ENCODE data around the gene IFNA6. TPM values are rescaled to one million over a fixed set of nuclear protein-coding genes. Genes with fewer than 3 reads are reported as not detected.

Gene IFNA6
- total and polyA plus RNA-seq, 2 donors from 2014 or later, result not detected

GRCh38 chr9:21314152-21314551, 36.5 kb downstream of the IFNA6 start:
- H3K36me3 ChIP-seq (ENCODE audit: control insufficient read depth in 2 of 3, insufficient read depth in 3 of 3, low read length in 3 of 3), result no peaks in the 10 kb centered on the region
- no peak overlapping the region for H3K9ac ChIP-seq (ENCODE audit: low read length in 3 of 3)
- intact Hi-C loops (cut with DNase I), result no loop called here
- no peak overlapping the region for H3K4me3 ChIP-seq (ENCODE audit: low read length in 3 of 3)
- no peak overlapping the region for H3K27ac ChIP-seq (ENCODE audit: low read depth in 2 of 2, low read length in 2 of 2)
- FAIRE-seq (no peak), DNase-seq (no peak)
- H3K4me1 ChIP-seq (ENCODE audit: control insufficient read depth in 2 of 3, insufficient read depth in 2 of 3, low read depth in 1 of 3, low read length in 3 of 3), result no peaks in the 10 kb centered on the region
- H3K9me3 ChIP-seq (ENCODE audit: control insufficient read depth in 2 of 3, insufficient read depth in 1 of 3, low read length in 3 of 3), result no peaks in the 10 kb centered on the region
- H3K27me3 ChIP-seq (ENCODE audit: control insufficient read depth, insufficient read depth, low read length), result no peaks in the 10 kb centered on the region
- TF ChIP-seq CTCF (IDR thresholded peaks at IDR 0.05; ENCODE audit: borderline replicate concordance, extremely low read depth, insufficient read depth), result no peak

DNA sequence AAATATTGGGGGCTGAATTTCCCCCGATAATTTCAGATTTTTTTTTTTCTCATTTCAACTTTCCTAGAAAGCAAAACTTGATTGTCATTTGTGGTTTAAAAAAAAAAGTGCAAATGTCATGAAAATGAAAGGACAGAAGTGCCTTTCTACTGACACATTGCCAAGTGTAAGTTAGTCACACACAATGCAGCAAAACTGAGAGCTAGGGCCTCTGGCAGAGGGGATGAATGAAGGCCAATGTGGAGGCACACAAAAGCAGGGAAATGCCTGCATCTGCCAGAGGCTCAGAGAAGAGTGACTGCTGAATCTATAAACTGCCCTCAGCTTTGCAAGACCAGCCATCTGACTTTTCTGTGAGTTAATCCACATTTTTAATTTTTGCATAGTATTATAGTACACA, 38.8 kb downstream of the IFNA6 start:
- FAIRE-seq (no peak), DNase-seq (no peak)
- H3K27me3 ChIP-seq (ENCODE audit: control insufficient read depth, insufficient read depth, low read length), result no peaks in the 10 kb centered on the region
- H3K36me3 ChIP-seq (ENCODE audit: control insufficient read depth in 2 of 3, insufficient read depth in 3 of 3, low read length in 3 of 3), result no peaks in the 10 kb centered on the region
- no peak for TF ChIP-seq CTCF (IDR thresholded peaks at IDR 0.05; ENCODE audit: borderline replicate concordance, extremely low read depth, insufficient read depth)
- no peaks in the 10 kb centered on the region for H3K4me1 ChIP-seq (ENCODE audit: control insufficient read depth in 2 of 3, insufficient read depth in 2 of 3, low read depth in 1 of 3, low read length in 3 of 3)
- intact Hi-C loops (cut with DNase I), result no loop called here
- H3K4me3 ChIP-seq (ENCODE audit: low read length in 3 of 3), result no peak overlapping the region
- H3K9ac ChIP-seq (ENCODE audit: low read length in 3 of 3), result no peak overlapping the region
- no peak overlapping the region for H3K27ac ChIP-seq (ENCODE audit: low read depth in 2 of 2, low read length in 2 of 2)
- no peaks in the 10 kb centered on the region for H3K9me3 ChIP-seq (ENCODE audit: control insufficient read depth in 2 of 3, insufficient read depth in 1 of 3, low read length in 3 of 3)

DNA sequence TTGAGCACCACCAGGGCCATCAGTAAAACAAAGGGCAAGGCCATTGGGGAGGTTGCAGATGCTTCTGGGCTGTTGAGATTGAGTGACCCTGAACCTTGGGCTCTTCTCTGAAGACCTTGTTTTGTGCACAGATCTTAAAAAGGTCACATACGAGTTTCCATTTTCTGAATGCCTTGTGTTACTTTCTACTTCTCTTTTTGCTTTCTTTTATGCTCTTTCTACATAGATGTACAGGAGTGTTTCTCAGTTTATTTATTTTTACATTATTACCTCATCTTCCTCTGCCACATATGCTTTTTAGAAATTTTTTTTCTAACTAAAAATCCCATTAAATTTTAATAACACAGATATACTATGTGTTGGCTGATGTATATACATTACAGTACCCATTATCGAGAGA, 45.5 kb downstream of the IFNA6 start, which contains the start of gene IFNA5:
Gene IFNA5 (minus strand): TSS at position 101 of the 400 bp plus-strand sequence. CDS start 57 bp downstream, at position 44.
- Histone ChIP-seq H3K4me3 (ENCODE audit: low read length in 3 of 3) (no peak within 1 kb of the TSS), H3K27me3 (ENCODE audit: control insufficient read depth, insufficient read depth, low read length) (no peaks in the 10 kb centered on the region), H3K9ac (ENCODE audit: low read length in 3 of 3) (no peak within 1 kb of the TSS), H3K4me1 (ENCODE audit: control insufficient read depth in 2 of 3, insufficient read depth in 2 of 3, low read depth in 1 of 3, low read length in 3 of 3) (no peaks in the 10 kb centered on the region), H3K36me3 (ENCODE audit: control insufficient read depth in 2 of 3, insufficient read depth in 3 of 3, low read length in 3 of 3) (no peaks in the 10 kb centered on the region), H3K9me3 (ENCODE audit: control insufficient read depth in 2 of 3, insufficient read depth in 1 of 3, low read length in 3 of 3) (no peaks in the 10 kb centered on the region), H3K27ac (ENCODE audit: low read depth in 2 of 2, low read length in 2 of 2) (no peak within 1 kb of the TSS)
- intact Hi-C loops (cut with DNase I), result no loop called here
- TF ChIP-seq CTCF (IDR thresholded peaks at IDR 0.05; ENCODE audit: borderline replicate concordance, extremely low read depth, insufficient read depth), result no peak
- DNase-seq, result no peak
- FAIRE-seq, result no peak

Other genes starting within 250 kb of the IFNA6 start
- not detected for gene IFNW1, start 209.1 kb downstream of the IFNA6 start, total RNA-seq
- not detected for gene IFNW1, start 209.1 kb downstream of the IFNA6 start, polyA plus RNA-seq (ENCODE audit: insufficient read depth, low read depth, low replicate concordance)
- gene IFNA21, start 184.2 kb downstream of the IFNA6 start, total RNA-seq, result not detected
- not detected for gene IFNA21, start 184.2 kb downstream of the IFNA6 start, polyA plus RNA-seq (ENCODE audit: insufficient read depth, low read depth, low replicate concordance)
- gene IFNA4, start 163.3 kb downstream of the IFNA6 start, total RNA-seq, result not detected
- gene IFNA4, start 163.3 kb downstream of the IFNA6 start, polyA plus RNA-seq (ENCODE audit: insufficient read depth, low read depth, low replicate concordance), result not detected
- gene IFNA7, start 148.7 kb downstream of the IFNA6 start, total RNA-seq, result not detected
- not detected for gene IFNA7, start 148.7 kb downstream of the IFNA6 start, polyA plus RNA-seq (ENCODE audit: insufficient read depth, low read depth, low replicate concordance)
- not detected for gene IFNA10, start 143.7 kb downstream of the IFNA6 start, total RNA-seq
- not detected for gene IFNA10, start 143.7 kb downstream of the IFNA6 start, polyA plus RNA-seq (ENCODE audit: insufficient read depth, low read depth, low replicate concordance)
- not detected for gene IFNA16, start 133.6 kb downstream of the IFNA6 start, total RNA-seq
- not detected for gene IFNA16, start 133.6 kb downstream of the IFNA6 start, polyA plus RNA-seq (ENCODE audit: insufficient read depth, low read depth, low replicate concordance)
- gene IFNA17, start 122.7 kb downstream of the IFNA6 start, total RNA-seq, result not detected
- not detected for gene IFNA17, start 122.7 kb downstream of the IFNA6 start, polyA plus RNA-seq (ENCODE audit: insufficient read depth, low read depth, low replicate concordance)
- gene IFNA14, start 110.9 kb downstream of the IFNA6 start, total RNA-seq, result not detected
- not detected for gene IFNA14, start 110.9 kb downstream of the IFNA6 start, polyA plus RNA-seq (ENCODE audit: insufficient read depth, low read depth, low replicate concordance)
- gene IFNA5, start 45.6 kb downstream of the IFNA6 start, total RNA-seq, result not detected
- not detected for gene IFNA5, start 45.6 kb downstream of the IFNA6 start, polyA plus RNA-seq (ENCODE audit: insufficient read depth, low read depth, low replicate concordance)
- gene KLHL9, start 15.5 kb downstream of the IFNA6 start, total RNA-seq, result 30.5 TPM
- 10.4 TPM for gene KLHL9, start 15.5 kb downstream of the IFNA6 start, polyA plus RNA-seq (ENCODE audit: insufficient read depth, low read depth, low replicate concordance)
- gene IFNA13, start 17.2 kb upstream of the IFNA6 start, total RNA-seq, result not detected
- gene IFNA13, start 17.2 kb upstream of the IFNA6 start, polyA plus RNA-seq (ENCODE audit: insufficient read depth, low read depth, low replicate concordance), result not detected
- not detected for gene IFNA2, start 34.5 kb upstream of the IFNA6 start, total RNA-seq
- not detected for gene IFNA2, start 34.5 kb upstream of the IFNA6 start, polyA plus RNA-seq (ENCODE audit: insufficient read depth, low read depth, low replicate concordance)
- gene IFNA8, start 58.2 kb upstream of the IFNA6 start, total RNA-seq, result not detected
- not detected for gene IFNA8, start 58.2 kb upstream of the IFNA6 start, polyA plus RNA-seq (ENCODE audit: insufficient read depth, low read depth, low replicate concordance)
- gene IFNA1, start 89.6 kb upstream of the IFNA6 start, total RNA-seq, result not detected
- not detected for gene IFNA1, start 89.6 kb upstream of the IFNA6 start, polyA plus RNA-seq (ENCODE audit: insufficient read depth, low read depth, low replicate concordance)
- 1.1 TPM for gene IFNE, start 131.4 kb upstream of the IFNA6 start, total RNA-seq
- not detected for gene IFNE, start 131.4 kb upstream of the IFNA6 start, polyA plus RNA-seq (ENCODE audit: insufficient read depth, low read depth, low replicate concordance)

Data from kidney (tissue), 14 donors.